Smooth muscle cell (in vitro differentiated cells): ENCODE data around the gene SLX9. TPM values are rescaled to one million over a fixed set of nuclear protein-coding genes. Genes with fewer than 3 reads are reported as not detected.

Experiments
- DNase-seq: peaks from one replicate; lab custom pipeline; 2025; ENCODE audit not compliant: unreplicated experiment; lab: John Stamatoyannopoulos, UW
- H2AFZ ChIP-seq: fragments of 200-600 bp; sonication (generic); 2 replicates; pipeline ENCODE4 v1.6.0; 2016; ENCODE audit warnings: antibody characterized with exemption, low read depth, mild to moderate bottlenecking
- H3F3A ChIP-seq: fragments of 200-600 bp; sonication (generic); 2 replicates; pipeline ENCODE4 v1.6.0; 2017; ENCODE audit warnings: antibody characterized with exemption, low read depth
- H3K27ac ChIP-seq: fragments of 200-600 bp; sonication (generic); 2 replicates; pipeline ENCODE4 v1.5.1; 2016; ENCODE audit warnings: low read depth, mild to moderate bottlenecking
- H3K27me3 ChIP-seq: fragments of 200-600 bp; sonication (generic); 2 replicates; pipeline ENCODE4 v1.6.1; 2016; ENCODE audit warnings: low read depth, mild to moderate bottlenecking
- H3K36me3 ChIP-seq: fragments of 200-600 bp; sonication (generic); 2 replicates; pipeline ENCODE4 v1.5.1; 2016; ENCODE audit warnings: low read depth
- H3K4me1 ChIP-seq: fragments of 200-600 bp; sonication (generic); 2 replicates; pipeline ENCODE4 v1.5.1; 2016; ENCODE audit warnings: low read depth
- H3K4me2 ChIP-seq: fragments of 200-600 bp; sonication (generic); 2 replicates; pipeline ENCODE4 v1.6.0; 2016; ENCODE audit warnings: mild to moderate bottlenecking
- H3K4me3 ChIP-seq: fragments of 200-600 bp; sonication (generic); 2 replicates; pipeline ENCODE4 v1.5.1; 2016; ENCODE audit warnings: mild to moderate bottlenecking
- H3K79me2 ChIP-seq: fragments of 200-600 bp; sonication (generic); 2 replicates; pipeline ENCODE4 v1.6.0; 2016; ENCODE audit warnings: low read depth, mild to moderate bottlenecking
- H3K9ac ChIP-seq: fragments of 200-600 bp; sonication (generic); 2 replicates; pipeline ENCODE4 v1.6.0; 2016; ENCODE audit warnings: low read depth
- H3K9me3 ChIP-seq: fragments of 200-600 bp; sonication (generic); replicated peaks from 2 replicates; pipeline ENCODE4 v1.5.1; 2016; ENCODE audit warnings: low read depth
- H4K20me1 ChIP-seq: fragments of 200-600 bp; sonication (generic); 2 replicates; pipeline ENCODE4 v1.6.0; 2016; ENCODE audit warnings: low read depth
- CTCF ChIP-seq: fragments of 200-600 bp; sonication (generic); IDR thresholded peaks from 2 replicates; pipeline ENCODE4 v1.5.1; 2017; ENCODE audit warnings: borderline replicate concordance, mild to moderate bottlenecking, antibody characterized with exemption; ENCODE audit not compliant: insufficient read depth, poor library complexity, severe bottlenecking
- WGBS: methylation state at CpG from one replicate; pipeline ENCODE4 v1.1.7; 2016; ENCODE audit warnings: low lambda C conversion rate; 5-methylcytosine and 5-hydroxymethylcytosine counted together
- polyA plus RNA-seq: library from polyadenylated mRNA; unstranded; fragments of >200 nt; fragmentation: Nextera tagmentation; extraction: Ambion mirVana; gene quantifications from 2 replicates; pipeline ENCODE4 v1.2.1, GENCODE V29; 2016
- total RNA-seq: library from RNA; depleted of rRNA; stranded (reverse); fragments of >200 nt; gene quantifications from 2 replicates; pipeline ENCODE4 v1.2.3, GENCODE V29; 2014

Gene SLX9
- total and polyA plus RNA-seq, 2 experiments from 2014 or later: 13.9 to 26.6 TPM

DNA sequence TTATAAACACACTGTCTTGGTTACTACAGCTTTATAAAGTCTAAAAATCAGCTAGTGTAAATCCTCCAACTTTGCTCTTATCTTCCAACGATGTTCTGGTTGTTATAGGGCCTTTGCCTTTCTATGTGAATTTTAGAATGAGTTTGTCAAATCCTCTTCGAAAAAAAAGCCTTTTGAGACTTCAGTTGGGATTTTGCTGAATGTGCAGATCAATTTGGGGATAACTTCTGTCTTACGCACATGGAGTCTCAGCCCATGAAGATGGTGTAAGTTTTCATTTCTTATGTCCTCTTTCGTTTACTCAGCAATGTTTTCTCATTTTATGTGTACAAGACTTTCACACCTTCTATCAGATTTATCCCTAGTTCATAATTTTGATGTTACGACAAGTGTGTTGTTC is 69.8 kb downstream of the SLX9 start:
- Histone ChIP-seq H2AFZ (no peak overlapping the region), H3K27ac (no peak overlapping the region), H3K4me2 (no peak overlapping the region), H3K9ac (no peak overlapping the region), H3K4me3 (no peak overlapping the region), H3K79me2 (no peaks in the 10 kb centered on the region), H3K27me3 (no peaks in the 10 kb centered on the region), H4K20me1 (no peaks in the 10 kb centered on the region), H3K4me1 (peaks cover 8% of the 10 kb centered on the region), H3K9me3 (no peaks in the 10 kb centered on the region), H3K36me3 (no peaks in the 10 kb centered on the region), H3F3A (peaks cover 13% of the 10 kb centered on the region)
- no peak for DNase-seq
- 74% methylated on average over 5 of the region's 5 CpGs for WGBS
- no peak for TF ChIP-seq CTCF

- H3K9ac ChIP-seq: no peak overlapping the region
- H3K4me2 ChIP-seq: peak overlapping the region; percentile 1
- H3K27me3 ChIP-seq: no peaks in the 10 kb centered on the region
- no peaks in the 10 kb centered on the region for H3K9me3 ChIP-seq
- no peaks in the 10 kb centered on the region for H4K20me1 ChIP-seq
- H3K36me3 ChIP-seq: no peaks in the 10 kb centered on the region
- TF ChIP-seq CTCF: no peak
- peaks cover 8% of the 10 kb centered on the region for H3K4me1 ChIP-seq
- peaks cover 13% of the 10 kb centered on the region for H3F3A ChIP-seq
- no peaks in the 10 kb centered on the region for H3K79me2 ChIP-seq
- WGBS: 58% methylated on average over 3 of the region's 3 CpGs
- DNase-seq: no peak
- no peak overlapping the region for H3K4me3 ChIP-seq
- H3K27ac ChIP-seq: peak overlapping the region; percentile 3
- H2AFZ ChIP-seq: no peak overlapping the region
Measured at GRCh38 chr21:45010096-45010495, 70.3 kb downstream of the SLX9 start.

DNA sequence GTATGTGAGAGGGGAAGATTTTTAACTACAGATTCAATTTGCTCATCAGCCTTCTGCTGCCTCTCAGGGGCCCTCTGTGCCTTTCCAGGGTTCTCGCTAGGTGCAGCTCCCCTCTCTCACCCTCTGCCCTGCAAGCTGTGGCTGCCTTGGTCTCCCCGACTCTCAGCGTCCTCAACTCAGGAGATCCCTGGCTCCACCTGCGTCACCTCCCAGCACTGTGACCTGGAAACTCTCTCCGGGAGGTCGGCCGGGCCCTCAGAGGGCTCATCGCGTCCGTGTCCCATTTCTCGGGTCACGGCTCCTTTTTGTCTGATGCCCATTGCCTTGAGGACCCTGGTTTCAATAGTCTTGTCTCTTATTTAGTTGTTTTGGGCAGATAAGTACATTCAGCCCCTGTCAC is 71.0 kb downstream of the SLX9 start:
- Histone ChIP-seq H3K4me1 (peaks cover 8% of the 10 kb centered on the region), H3K4me3 (no peak overlapping the region), H3K36me3 (no peaks in the 10 kb centered on the region), H3K4me2 (no peak overlapping the region), H3K27me3 (no peaks in the 10 kb centered on the region), H3K27ac (peak overlapping the region; percentile 3), H4K20me1 (no peaks in the 10 kb centered on the region), H2AFZ (no peak overlapping the region), H3F3A (peaks cover 14% of the 10 kb centered on the region), H3K79me2 (no peaks in the 10 kb centered on the region), H3K9me3 (no peaks in the 10 kb centered on the region), H3K9ac (no peak overlapping the region)
- 95% methylated on average over 12 of the region's 12 CpGs for WGBS
- TF ChIP-seq CTCF: no peak
- no peak for DNase-seq

GRCh38 chr21:45011426-45011825 is 71.6 kb downstream of the SLX9 start:
- H3K27ac ChIP-seq: no peak overlapping the region
- no peak for DNase-seq

More at GRCh38 chr21:45011426-45011825, 71.6 kb downstream of the SLX9 start:
- Histone ChIP-seq H3K4me1 (peaks cover 8% of the 10 kb centered on the region), H3K27me3 (no peaks in the 10 kb centered on the region), H4K20me1 (no peaks in the 10 kb centered on the region), H2AFZ (no peak overlapping the region), H3K36me3 (no peaks in the 10 kb centered on the region), H3K4me2 (peak overlapping the region; percentile 57), H3K9me3 (no peaks in the 10 kb centered on the region), H3F3A (peaks cover 16% of the 10 kb centered on the region), H3K9ac (no peak overlapping the region), H3K4me3 (no peak overlapping the region), H3K79me2 (no peaks in the 10 kb centered on the region)
- TF ChIP-seq CTCF: no peak
- 96% methylated on average over 18 of the region's 18 CpGs for WGBS
